Spleen (tissue), 7 donors: Measurements from ENCODE around the gene PRDM7.

ENCODE experiments used
- POLR2A ChIP-seq, 3 donors: fragments of 450-650 bp; IDR thresholded peaks; one replicate each; pipeline ENCODE4 v1.5.1; 2017; ENCODE audit warnings: antibody characterized with exemption in 3 of 3, mild to moderate bottlenecking in 1 of 3
- TF ChIP-seq, protein P1 (sequence below), 11 experiments: fragments of 200-600 bp in 7 of 11; fragments of 450-650 bp in 4 of 11; sonication (generic) in 4 of 11; IDR thresholded peaks in 8 of 11; conservative IDR thresholded peaks in 3 of 11; 1 replicate in 7 of 11; 2 replicates in 4 of 11; pipeline versions ENCODE4 v1.4.0 to v1.8.0; 2016 to 2021; ENCODE audit warnings: antibody characterized with exemption in 11 of 11, inconsistent platforms in 4 of 11, mild to moderate bottlenecking in 1 of 11
- donor health status: DM: no; HTN: no; CAD: no; lungs with moderate emphysema.
- donor health status: DM: no; HTN: no; CAD: no.
- donor health status: DM: no; HTN: no; CAD: no.

- TF ChIP-seq, protein P1, sequence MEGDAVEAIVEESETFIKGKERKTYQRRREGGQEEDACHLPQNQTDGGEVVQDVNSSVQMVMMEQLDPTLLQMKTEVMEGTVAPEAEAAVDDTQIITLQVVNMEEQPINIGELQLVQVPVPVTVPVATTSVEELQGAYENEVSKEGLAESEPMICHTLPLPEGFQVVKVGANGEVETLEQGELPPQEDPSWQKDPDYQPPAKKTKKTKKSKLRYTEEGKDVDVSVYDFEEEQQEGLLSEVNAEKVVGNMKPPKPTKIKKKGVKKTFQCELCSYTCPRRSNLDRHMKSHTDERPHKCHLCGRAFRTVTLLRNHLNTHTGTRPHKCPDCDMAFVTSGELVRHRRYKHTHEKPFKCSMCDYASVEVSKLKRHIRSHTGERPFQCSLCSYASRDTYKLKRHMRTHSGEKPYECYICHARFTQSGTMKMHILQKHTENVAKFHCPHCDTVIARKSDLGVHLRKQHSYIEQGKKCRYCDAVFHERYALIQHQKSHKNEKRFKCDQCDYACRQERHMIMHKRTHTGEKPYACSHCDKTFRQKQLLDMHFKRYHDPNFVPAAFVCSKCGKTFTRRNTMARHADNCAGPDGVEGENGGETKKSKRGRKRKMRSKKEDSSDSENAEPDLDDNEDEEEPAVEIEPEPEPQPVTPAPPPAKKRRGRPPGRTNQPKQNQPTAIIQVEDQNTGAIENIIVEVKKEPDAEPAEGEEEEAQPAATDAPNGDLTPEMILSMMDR (IDR thresholded peaks at IDR 0.05 in 8 of 11, conservative IDR thresholded peaks at IDR 0.05 in 3 of 11), result no peak
- no peak for TF ChIP-seq POLR2A (IDR thresholded peaks at IDR 0.05)
These were observed 1.4 kb upstream of the PRDM7 start for GRCh38 chr16:90078579-90078895.
